SK-N-SH treated with all-trans-retinoic acid at 6 μM for 48 hours (cell line): Measurements from ENCODE around the gene MBTD1.

Experiments used
- ATAC-seq: fragments of 200-7000 bp; cut with Tn5 transposase; 3 replicates; pipeline ENCODE4 v1.9.1; 2020; ENCODE audit warnings: mild to moderate bottlenecking, moderate library complexity
- BACH2 ChIP-seq: fragments of 250-450 bp; sonication (Bioruptor Pico); IDR thresholded peaks from 2 replicates; pipeline ENCODE4 v1.9.0; 2021; ENCODE audit warnings: mild to moderate bottlenecking, borderline replicate concordance
- CSDC2 ChIP-seq: fragments of 250-450 bp; sonication (Bioruptor Pico); IDR thresholded peaks from 2 replicates; pipeline ENCODE4 v1.5.0; 2020; ENCODE audit warnings: mild to moderate bottlenecking, moderate library complexity
- CSRNP3 ChIP-seq: fragments of 250-450 bp; sonication (Bioruptor Pico); IDR thresholded peaks from 2 replicates; pipeline ENCODE4 v1.5.1; 2021; ENCODE audit warnings: mild to moderate bottlenecking, moderate library complexity
- ESRRG ChIP-seq: fragments of 250-450 bp; sonication (Bioruptor Pico); IDR thresholded peaks from 2 replicates; pipeline ENCODE4 v1.6.1; 2021; ENCODE audit warnings: mild to moderate bottlenecking
- GLIS3 ChIP-seq: fragments of 250-450 bp; sonication (Bioruptor Pico); IDR thresholded peaks from 2 replicates; pipeline ENCODE4 v1.5.0; 2020; ENCODE audit warnings: mild to moderate bottlenecking, moderate library complexity
- ISL1 ChIP-seq: fragments of 250-450 bp; sonication (Bioruptor Pico); IDR thresholded peaks from 2 replicates; pipeline ENCODE4 v2.1.2; 2022; ENCODE audit warnings: mild to moderate bottlenecking, moderate library complexity
- OSR1 ChIP-seq: fragments of 250-450 bp; sonication (Bioruptor Pico); IDR thresholded peaks from 2 replicates; pipeline ENCODE4 v1.8.0; 2022; ENCODE audit warnings: moderate library complexity, mild to moderate bottlenecking, inconsistent platforms
- PATZ1 ChIP-seq: fragments of 250-450 bp; sonication (Bioruptor Pico); IDR thresholded peaks from 2 replicates; pipeline ENCODE4 v1.8.0; 2020; ENCODE audit warnings: mild to moderate bottlenecking, moderate library complexity, borderline replicate concordance
- PPARA ChIP-seq: fragments of 250-450 bp; sonication (Bioruptor Pico); IDR thresholded peaks from 2 replicates; pipeline ENCODE4 v1.5.0; 2020; ENCODE audit warnings: mild to moderate bottlenecking, borderline replicate concordance
- RARB ChIP-seq: fragments of 250-450 bp; sonication (Bioruptor Pico); IDR thresholded peaks from 2 replicates; pipeline ENCODE4 v1.8.0; 2021; ENCODE audit warnings: mild to moderate bottlenecking, moderate library complexity
- SNAI2 ChIP-seq: fragments of 250-450 bp; sonication (Bioruptor Pico); IDR thresholded peaks from 2 replicates; pipeline ENCODE4 v1.5.0; 2020; ENCODE audit warnings: mild to moderate bottlenecking, moderate library complexity
- TCF4 ChIP-seq: fragments of 250-450 bp; sonication (Bioruptor Pico); IDR thresholded peaks from 2 replicates; pipeline ENCODE4 v1.8.0; 2021; ENCODE audit warnings: mild to moderate bottlenecking, moderate library complexity, borderline replicate concordance
- TOX ChIP-seq: fragments of 250-450 bp; sonication (Bioruptor Pico); IDR thresholded peaks from 2 replicates; pipeline ENCODE4 v1.8.0; 2021; ENCODE audit warnings: mild to moderate bottlenecking, moderate library complexity, borderline replicate concordance
- TSHZ2 ChIP-seq: fragments of 250-450 bp; sonication (Bioruptor Pico); IDR thresholded peaks from 2 replicates; pipeline ENCODE4 v1.5.0; 2020; ENCODE audit warnings: mild to moderate bottlenecking, moderate library complexity
- ZC3H10 ChIP-seq: fragments of 250-450 bp; sonication (Bioruptor Pico); IDR thresholded peaks from 2 replicates; pipeline ENCODE4 v1.5.1; 2021; ENCODE audit warnings: mild to moderate bottlenecking, moderate library complexity
- ZFP3 ChIP-seq: fragments of 250-450 bp; sonication (Bioruptor Pico); IDR thresholded peaks from 2 replicates; pipeline ENCODE4 v1.5.0; 2020; ENCODE audit warnings: mild to moderate bottlenecking, moderate library complexity
- ZFP30 ChIP-seq: fragments of 450-650 bp; formaldehyde crosslinking; IDR thresholded peaks from 2 replicates; pipeline ENCODE4 v1.5.0; 2022; ENCODE audit warnings: mild to moderate bottlenecking, moderate library complexity
- ZNF565 ChIP-seq: fragments of 450-650 bp; formaldehyde crosslinking; conservative IDR thresholded peaks from 2 replicates; pipeline ENCODE4 v1.5.0; 2020; ENCODE audit warnings: low read depth, mild to moderate bottlenecking, moderate library complexity
- ZNF8 ChIP-seq: fragments of 450-650 bp; formaldehyde crosslinking; IDR thresholded peaks from 2 replicates; pipeline ENCODE4 v1.5.0; 2020; ENCODE audit warnings: mild to moderate bottlenecking, moderate library complexity
- TF ChIP-seq, protein P1 (sequence below): fragments of 250-450 bp; sonication (Bioruptor Pico); IDR thresholded peaks from 2 replicates; pipeline ENCODE4 v1.8.0; 2021; ENCODE audit warnings: low read depth, mild to moderate bottlenecking, moderate library complexity, borderline replicate concordance
- TF ChIP-seq, protein P2 (sequence below): fragments of 250-450 bp; sonication (Bioruptor Pico); IDR thresholded peaks from 2 replicates; pipeline ENCODE4 v1.5.1; 2020; ENCODE audit warnings: low read depth, mild to moderate bottlenecking, moderate library complexity

MBTD1 gene

DNA sequence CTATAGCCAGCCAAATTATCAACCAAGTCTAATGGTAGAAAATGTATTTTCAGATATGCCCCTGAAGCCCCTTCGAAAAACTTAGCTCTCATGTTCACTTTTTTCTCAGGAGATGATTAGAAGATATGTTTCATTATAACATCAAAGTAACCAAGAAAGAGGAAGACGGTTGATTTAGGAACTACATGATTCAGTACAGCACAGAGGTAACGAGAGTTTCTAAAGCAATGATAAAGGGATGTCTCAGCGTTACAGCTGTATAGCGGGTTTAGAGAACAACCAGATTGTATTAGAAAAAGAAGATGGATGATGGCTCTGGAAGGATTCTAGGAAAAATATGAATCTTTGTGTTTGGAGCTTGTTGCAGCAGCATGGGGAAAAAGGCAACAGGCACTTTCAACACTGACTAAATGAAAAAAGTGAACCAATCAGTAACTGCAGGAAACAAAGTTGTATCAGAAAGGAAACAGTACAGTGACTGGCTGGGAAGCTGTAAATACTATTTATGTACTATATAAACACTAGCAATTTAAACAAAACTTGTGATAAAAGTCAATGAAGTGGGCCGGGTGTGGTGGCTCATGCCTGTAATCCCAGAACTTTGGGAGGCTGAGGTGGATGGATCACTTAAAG is 21.5 kb downstream of the MBTD1 start:
- no peak for ATAC-seq
- TF ChIP-seq TCF4 (CRISPR knock-in tag) (no peak), BACH2 (CRISPR knock-in tag) (no peak), ZNF565 (CRISPR knock-in tag) (no peak), TSHZ2 (CRISPR knock-in tag) (no peak), GLIS3 (CRISPR knock-in tag) (no peak), PATZ1 (CRISPR knock-in tag) (no peak), OSR1 (CRISPR knock-in tag) (no peak), RARB (CRISPR knock-in tag) (no peak), ZNF8 (CRISPR knock-in tag) (no peak), ZFP3 (CRISPR knock-in tag) (no peak), ESRRG (CRISPR knock-in tag) (no peak), ZFP30 (no peak), ZC3H10 (CRISPR knock-in tag) (no peak), SNAI2 (no peak)
- TF ChIP-seq, protein P1, sequence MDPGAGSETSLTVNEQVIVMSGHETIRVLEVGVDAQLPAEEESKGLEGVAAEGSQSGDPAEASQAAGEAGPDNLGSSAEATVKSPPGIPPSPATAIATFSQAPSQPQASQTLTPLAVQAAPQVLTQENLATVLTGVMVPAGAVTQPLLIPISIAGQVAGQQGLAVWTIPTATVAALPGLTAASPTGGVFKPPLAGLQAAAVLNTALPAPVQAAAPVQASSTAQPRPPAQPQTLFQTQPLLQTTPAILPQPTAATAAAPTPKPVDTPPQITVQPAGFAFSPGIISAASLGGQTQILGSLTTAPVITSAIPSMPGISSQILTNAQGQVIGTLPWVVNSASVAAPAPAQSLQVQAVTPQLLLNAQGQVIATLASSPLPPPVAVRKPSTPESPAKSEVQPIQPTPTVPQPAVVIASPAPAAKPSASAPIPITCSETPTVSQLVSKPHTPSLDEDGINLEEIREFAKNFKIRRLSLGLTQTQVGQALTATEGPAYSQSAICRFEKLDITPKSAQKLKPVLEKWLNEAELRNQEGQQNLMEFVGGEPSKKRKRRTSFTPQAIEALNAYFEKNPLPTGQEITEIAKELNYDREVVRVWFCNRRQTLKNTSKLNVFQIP (CRISPR knock-in tag) = no peak
- TF ChIP-seq, protein P2, sequence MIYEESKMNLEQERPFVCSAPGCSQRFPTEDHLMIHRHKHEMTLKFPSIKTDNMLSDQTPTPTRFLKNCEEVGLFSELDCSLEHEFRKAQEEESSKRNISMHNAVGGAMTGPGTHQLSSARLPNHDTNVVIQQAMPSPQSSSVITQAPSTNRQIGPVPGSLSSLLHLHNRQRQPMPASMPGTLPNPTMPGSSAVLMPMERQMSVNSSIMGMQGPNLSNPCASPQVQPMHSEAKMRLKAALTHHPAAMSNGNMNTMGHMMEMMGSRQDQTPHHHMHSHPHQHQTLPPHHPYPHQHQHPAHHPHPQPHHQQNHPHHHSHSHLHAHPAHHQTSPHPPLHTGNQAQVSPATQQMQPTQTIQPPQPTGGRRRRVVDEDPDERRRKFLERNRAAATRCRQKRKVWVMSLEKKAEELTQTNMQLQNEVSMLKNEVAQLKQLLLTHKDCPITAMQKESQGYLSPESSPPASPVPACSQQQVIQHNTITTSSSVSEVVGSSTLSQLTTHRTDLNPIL (CRISPR knock-in tag) = no peak

DNA sequence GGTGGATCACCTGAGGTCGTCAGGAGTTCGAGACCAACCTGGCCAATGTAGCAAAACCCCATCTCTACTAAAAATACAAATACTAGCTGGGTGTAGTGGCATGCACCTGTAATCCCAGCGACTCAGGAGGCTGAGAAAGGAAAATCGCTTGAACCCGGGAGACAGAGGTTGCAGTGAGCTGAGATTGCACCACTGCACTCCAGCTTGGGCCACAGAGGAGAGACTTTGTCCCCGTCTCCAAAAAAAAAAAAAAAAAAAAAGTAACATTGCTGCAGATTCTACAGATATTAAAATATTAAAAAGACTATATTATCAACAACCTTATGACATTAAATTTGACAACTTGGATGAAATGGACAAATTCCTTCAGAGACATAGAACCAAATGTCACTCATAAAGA is 25.7 kb downstream of the MBTD1 start:
- no peak for TF ChIP-seq CSDC2 (CRISPR knock-in tag)
- no peak for TF ChIP-seq TOX (CRISPR knock-in tag)
- TF ChIP-seq OSR1 (CRISPR knock-in tag) = no peak
- no peak for TF ChIP-seq ZNF565 (CRISPR knock-in tag)
- TF ChIP-seq TSHZ2 (CRISPR knock-in tag) = no peak
- TF ChIP-seq TCF4 (CRISPR knock-in tag) = no peak
- TF ChIP-seq ZC3H10 (CRISPR knock-in tag) = no peak
- TF ChIP-seq PPARA (CRISPR knock-in tag) = no peak
- no peak for ATAC-seq

DNA sequence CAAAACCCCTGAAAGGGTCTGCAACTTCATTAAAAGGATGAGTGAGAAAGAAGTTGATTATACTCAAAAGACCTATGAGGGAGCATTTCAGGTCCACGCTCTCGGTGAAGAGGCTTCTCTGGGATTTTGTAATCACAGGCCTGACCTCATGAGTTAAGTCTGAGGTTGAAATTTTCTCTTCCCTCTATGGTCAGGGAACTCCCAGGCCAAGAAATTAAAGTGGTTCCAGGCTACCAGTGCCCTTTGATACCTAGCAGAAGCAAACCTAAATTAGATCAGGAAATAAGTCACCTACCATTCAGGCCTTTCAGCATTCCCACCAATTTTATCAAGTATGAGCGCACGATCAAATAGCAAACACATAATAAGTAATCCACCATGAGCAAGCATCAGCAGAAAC is 27.9 kb downstream of the MBTD1 start:
- no peak for ATAC-seq
- no peak for TF ChIP-seq ZNF8 (CRISPR knock-in tag)
- no peak for TF ChIP-seq TCF4 (CRISPR knock-in tag)
- no peak for TF ChIP-seq SNAI2
- TF ChIP-seq ZFP3 (CRISPR knock-in tag) = peak; percentile 63; the same call in 1 of the 2 replicates
- no peak for TF ChIP-seq ESRRG (CRISPR knock-in tag)
- TF ChIP-seq CSRNP3 (CRISPR knock-in tag) = no peak
- no peak for TF ChIP-seq PATZ1 (CRISPR knock-in tag)
- 0 out of 2 replicates have a peak, but pooled peaks have one; percentile 10 for TF ChIP-seq ISL1 (CRISPR knock-in tag)
